H9 (cell line): ENCODE results near the gene ARHGEF25. TPM values are rescaled to one million over a fixed set of nuclear protein-coding genes. Genes with fewer than 3 reads are reported as not detected.
A peak's percentile ranks its signal among the peaks of the same experiment; 100 is the strongest.

Source experiments
- DNase-seq: peaks from one replicate; pipeline ENCODE4 v3.0.0-alpha.2; 2017
- H2AFZ ChIP-seq: one replicate; pipeline ENCODE4 v1.6.1; 2013; ENCODE audit warnings: mild to moderate bottlenecking, low read length, control low read depth, moderate library complexity
- H2AK5ac ChIP-seq: 2 replicates; pipeline ENCODE4 v1.6.1; 2013; ENCODE audit warnings: low read length, control low read depth, mixed read lengths; ENCODE audit not compliant: insufficient read length
- H2BK120ac ChIP-seq: one replicate; pipeline ENCODE4 v1.6.1; 2013; ENCODE audit warnings: low read depth, mild to moderate bottlenecking, low read length, control low read depth, inconsistent platforms; ENCODE audit not compliant: poor library complexity, severe bottlenecking
- H2BK12ac ChIP-seq: 2 replicates; pipeline ENCODE4 v1.6.1; 2013; ENCODE audit warnings: low read length, control low read depth, mixed read lengths, low read depth; ENCODE audit not compliant: insufficient read length
- H2BK15ac ChIP-seq: 2 replicates; pipeline ENCODE4 v1.6.1; 2013; ENCODE audit warnings: low read depth, low read length, control low read depth
- H2BK20ac ChIP-seq: one replicate; pipeline ENCODE4 v1.6.1; 2013; ENCODE audit warnings: low read depth, mild to moderate bottlenecking, low read length, control low read depth, inconsistent platforms; ENCODE audit not compliant: poor library complexity, severe bottlenecking
- H2BK5ac ChIP-seq: 2 replicates; pipeline ENCODE4 v1.6.1; 2013; ENCODE audit warnings: low read length, control low read depth, mixed read lengths; ENCODE audit not compliant: insufficient read length
- H3K14ac ChIP-seq: 2 replicates; pipeline ENCODE4 v1.6.1; 2013; ENCODE audit warnings: low read length, control low read depth; ENCODE audit not compliant: insufficient read depth
- H3K18ac ChIP-seq: 2 replicates; pipeline ENCODE4 v1.6.1; 2013; ENCODE audit warnings: low read depth, mild to moderate bottlenecking, mixed read lengths, low read length, control low read depth; ENCODE audit not compliant: insufficient read length
- H3K23ac ChIP-seq: 2 replicates; pipeline ENCODE4 v1.6.1; 2013; ENCODE audit warnings: low read length, control low read depth, mixed read lengths, low read depth; ENCODE audit not compliant: insufficient read length
- H3K23me2 ChIP-seq: 2 replicates; pipeline ENCODE4 v1.6.1; 2013; ENCODE audit warnings: low read depth, mild to moderate bottlenecking, mixed read lengths, low read length, control low read depth; ENCODE audit not compliant: insufficient read length, poor library complexity, severe bottlenecking
- H3K27ac ChIP-seq: 2 replicates; pipeline ENCODE4 v1.5.1; 2013; ENCODE audit warnings: low read length, control low read depth, mixed read lengths, low read depth; ENCODE audit not compliant: insufficient read length
- H3K27me3 ChIP-seq: 2 replicates; pipeline ENCODE4 v1.6.1; 2013; ENCODE audit warnings: low read length, control low read depth, inconsistent platforms; ENCODE audit not compliant: insufficient read depth
- H3K4ac ChIP-seq: 2 replicates; pipeline ENCODE4 v1.6.1; 2013; ENCODE audit warnings: low read depth, mild to moderate bottlenecking, control low read depth, inconsistent platforms, low read length, moderate library complexity
- H3K4me1 ChIP-seq: 2 replicates; pipeline ENCODE4 v1.6.1; 2013; ENCODE audit warnings: low read length, control low read depth, inconsistent platforms; ENCODE audit not compliant: insufficient read depth
- H3K4me2 ChIP-seq: 2 replicates; pipeline ENCODE4 v1.6.1; 2013; ENCODE audit warnings: low read length, control low read depth, mixed read lengths; ENCODE audit not compliant: insufficient read length, insufficient read depth
- H3K56ac ChIP-seq: 2 replicates; pipeline ENCODE4 v1.6.1; 2013; ENCODE audit warnings: low read depth, mild to moderate bottlenecking, mixed read lengths, low read length, control low read depth; ENCODE audit not compliant: insufficient read length
- H3K79me1 ChIP-seq: 2 replicates; pipeline ENCODE4 v1.6.1; 2013; ENCODE audit warnings: low read depth, mild to moderate bottlenecking, moderate library complexity, low read length, control low read depth, inconsistent platforms; ENCODE audit not compliant: insufficient read depth, poor library complexity, severe bottlenecking
- H3K79me2 ChIP-seq: 2 replicates; pipeline ENCODE4 v1.6.1; 2013; ENCODE audit warnings: low read length, control low read depth, inconsistent platforms; ENCODE audit not compliant: insufficient read depth
- H3K9ac ChIP-seq: 2 replicates; pipeline ENCODE4 v1.6.1; 2013; ENCODE audit warnings: low read length, control low read depth, mixed read lengths; ENCODE audit not compliant: insufficient read length; ENCODE audit errors: extremely low read depth
- H3K9me3 ChIP-seq: one replicate; pipeline ENCODE4 v1.6.1; 2013; ENCODE audit warnings: low read depth, low read length, inconsistent platforms; ENCODE audit not compliant: control insufficient read depth
- H3T11ph ChIP-seq: one replicate; pipeline ENCODE4 v1.6.1; 2013; ENCODE audit warnings: mild to moderate bottlenecking, low read length, control low read depth, inconsistent platforms
- H4K20me1 ChIP-seq: one replicate; pipeline ENCODE4 v1.6.1; 2013; ENCODE audit not compliant: control insufficient read depth, insufficient read length, insufficient read depth
- H4K5ac ChIP-seq: 2 replicates; pipeline ENCODE4 v1.6.1; 2013; ENCODE audit warnings: low read depth, mild to moderate bottlenecking, mixed read lengths, low read length, control low read depth; ENCODE audit not compliant: insufficient read length
- H4K8ac ChIP-seq: replicated peaks from 2 replicates; pipeline ENCODE4 v1.6.1; 2013; ENCODE audit warnings: low read length, control low read depth, mixed read lengths, low read depth; ENCODE audit not compliant: insufficient read length
- H4K91ac ChIP-seq: 2 replicates; pipeline ENCODE4 v1.6.1; 2013; ENCODE audit warnings: low read depth, mild to moderate bottlenecking, moderate library complexity, mixed read lengths, low read length, control low read depth; ENCODE audit not compliant: insufficient read length
- H3K27ac Mint-ChIP-seq, 3 experiments: 2 replicates in 2 of 3; 3 replicates in 1 of 3; pipeline ENCODE4 v1.8.0; 2020 to 2021; ENCODE audit warnings: mixed read lengths in 3 of 3, mild to moderate bottlenecking in 1 of 3, moderate library complexity in 1 of 3
- H3K27me3 Mint-ChIP-seq: 2 replicates; pipeline ENCODE4 v1.8.0; 2021; ENCODE audit warnings: low read depth, mild to moderate bottlenecking, moderate library complexity, mixed read lengths
- H3K36me3 Mint-ChIP-seq, 3 experiments: 2 replicates in 2 of 3; 3 replicates in 1 of 3; pipeline ENCODE4 v1.8.0; 2020 to 2021; ENCODE audit warnings: low read depth in 3 of 3, mixed read lengths in 3 of 3; ENCODE audit not compliant: insufficient read depth in 1 of 3
- H3K4me1 Mint-ChIP-seq, 2 experiments: 2 replicates each; pipeline ENCODE4 v1.8.0; 2020; ENCODE audit warnings: mixed read lengths in 2 of 2
- H3K4me3 Mint-ChIP-seq, 2 experiments: 2 replicates in 1 of 2; 3 replicates in 1 of 2; pipeline ENCODE4 v1.8.0; 2020 to 2021; ENCODE audit warnings: mild to moderate bottlenecking in 2 of 2, mixed read lengths in 2 of 2, moderate library complexity in 1 of 2
- H3K9me3 Mint-ChIP-seq, 2 experiments: 2 replicates in 1 of 2; 3 replicates in 1 of 2; pipeline ENCODE4 v1.8.0; 2020; ENCODE audit warnings: mild to moderate bottlenecking in 2 of 2, mixed read lengths in 2 of 2, moderate library complexity in 1 of 2
- WGBS: extraction: QIAGEN DNeasy Blood & Tissue Kit; methylation state at CpG from one replicate; pipeline ENCODE4 v1.1.7; 2013; ENCODE audit warnings: missing lambda C conversion rate, low lambda C conversion rate, mixed read lengths; ENCODE audit not compliant: insufficient read length; ENCODE audit errors: extremely low coverage; 5-methylcytosine and 5-hydroxymethylcytosine counted together
- total RNA-seq: library from RNA; stranded (reverse); gene quantifications from 2 replicates; pipeline ENCODE4 v1.2.1, GENCODE V29; 2021
- TF ChIP-seq, protein P1 (sequence below): fragments of 200-600 bp; sonication (generic); conservative IDR thresholded peaks from 3 replicates; pipeline ENCODE4 v1.8.0; 2021; ENCODE audit warnings: antibody characterized with exemption, mild to moderate bottlenecking

ARHGEF25 gene
- total RNA-seq, 1 experiment from 2014 or later = 22.6 TPM

- Histone ChIP-seq H4K20me1 (no peaks in the 10 kb centered on the region), H3K9me3 (no peaks in the 10 kb centered on the region), H3K18ac (no peak overlapping the region), H4K91ac (no peak overlapping the region), H3T11ph (no peak overlapping the region), H3K56ac (no peak overlapping the region), H3K27me3 (no peaks in the 10 kb centered on the region), H3K4me1 (peaks cover 3% of the 10 kb centered on the region), H3K4ac (no peak overlapping the region), H2BK20ac (no peak overlapping the region), H2AK5ac (no peak overlapping the region), H3K27ac (no peak overlapping the region), H2BK12ac (no peak overlapping the region), H3K79me1 (no peaks in the 10 kb centered on the region), H3K23ac (no peak overlapping the region), H2BK5ac (no peak overlapping the region), H3K23me2 (peaks cover 31% of the 10 kb centered on the region), H2BK15ac (no peak overlapping the region), H4K8ac (no peak overlapping the region), H2AFZ (no peak overlapping the region), H4K5ac (no peak overlapping the region), H3K14ac (no peak overlapping the region), H3K9ac (no peak overlapping the region), H3K4me2 (peak overlapping the region; percentile 89), H2BK120ac (no peak overlapping the region), H3K79me2 (no peaks in the 10 kb centered on the region)
- Mint-ChIP-seq H3K27ac (no peak overlapping the region), H3K9me3 (no peaks in the 10 kb centered on the region; a peak in 1 of 5 replicates), H3K4me3 (peak overlapping the region; percentile 90), H3K4me1 (peaks cover 37 to 40% of the 10 kb centered on the region in 2 experiments), H3K27me3 (peaks cover 7% of the 10 kb centered on the region), H3K36me3 (peaks cover 9 to 43% (median 29%) of the 10 kb centered on the region in 3 experiments)
- DNase-seq = no peak
- TF ChIP-seq, protein P1, sequence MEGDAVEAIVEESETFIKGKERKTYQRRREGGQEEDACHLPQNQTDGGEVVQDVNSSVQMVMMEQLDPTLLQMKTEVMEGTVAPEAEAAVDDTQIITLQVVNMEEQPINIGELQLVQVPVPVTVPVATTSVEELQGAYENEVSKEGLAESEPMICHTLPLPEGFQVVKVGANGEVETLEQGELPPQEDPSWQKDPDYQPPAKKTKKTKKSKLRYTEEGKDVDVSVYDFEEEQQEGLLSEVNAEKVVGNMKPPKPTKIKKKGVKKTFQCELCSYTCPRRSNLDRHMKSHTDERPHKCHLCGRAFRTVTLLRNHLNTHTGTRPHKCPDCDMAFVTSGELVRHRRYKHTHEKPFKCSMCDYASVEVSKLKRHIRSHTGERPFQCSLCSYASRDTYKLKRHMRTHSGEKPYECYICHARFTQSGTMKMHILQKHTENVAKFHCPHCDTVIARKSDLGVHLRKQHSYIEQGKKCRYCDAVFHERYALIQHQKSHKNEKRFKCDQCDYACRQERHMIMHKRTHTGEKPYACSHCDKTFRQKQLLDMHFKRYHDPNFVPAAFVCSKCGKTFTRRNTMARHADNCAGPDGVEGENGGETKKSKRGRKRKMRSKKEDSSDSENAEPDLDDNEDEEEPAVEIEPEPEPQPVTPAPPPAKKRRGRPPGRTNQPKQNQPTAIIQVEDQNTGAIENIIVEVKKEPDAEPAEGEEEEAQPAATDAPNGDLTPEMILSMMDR = no peak
- no CpG with 5 or more reads among the region's 4 CpGs for WGBS
Observed at GRCh38 chr12:57605811-57606311, 5.4 kb upstream of the ARHGEF25 start.
